ENCODE results near the gene TTC34.
"Not testable (repeated sequence)": the region's sequence is repeated elsewhere in the genome, so short reads cannot be mapped to it uniquely, and the experiment has no call there.

Gene TTC34

DNA sequence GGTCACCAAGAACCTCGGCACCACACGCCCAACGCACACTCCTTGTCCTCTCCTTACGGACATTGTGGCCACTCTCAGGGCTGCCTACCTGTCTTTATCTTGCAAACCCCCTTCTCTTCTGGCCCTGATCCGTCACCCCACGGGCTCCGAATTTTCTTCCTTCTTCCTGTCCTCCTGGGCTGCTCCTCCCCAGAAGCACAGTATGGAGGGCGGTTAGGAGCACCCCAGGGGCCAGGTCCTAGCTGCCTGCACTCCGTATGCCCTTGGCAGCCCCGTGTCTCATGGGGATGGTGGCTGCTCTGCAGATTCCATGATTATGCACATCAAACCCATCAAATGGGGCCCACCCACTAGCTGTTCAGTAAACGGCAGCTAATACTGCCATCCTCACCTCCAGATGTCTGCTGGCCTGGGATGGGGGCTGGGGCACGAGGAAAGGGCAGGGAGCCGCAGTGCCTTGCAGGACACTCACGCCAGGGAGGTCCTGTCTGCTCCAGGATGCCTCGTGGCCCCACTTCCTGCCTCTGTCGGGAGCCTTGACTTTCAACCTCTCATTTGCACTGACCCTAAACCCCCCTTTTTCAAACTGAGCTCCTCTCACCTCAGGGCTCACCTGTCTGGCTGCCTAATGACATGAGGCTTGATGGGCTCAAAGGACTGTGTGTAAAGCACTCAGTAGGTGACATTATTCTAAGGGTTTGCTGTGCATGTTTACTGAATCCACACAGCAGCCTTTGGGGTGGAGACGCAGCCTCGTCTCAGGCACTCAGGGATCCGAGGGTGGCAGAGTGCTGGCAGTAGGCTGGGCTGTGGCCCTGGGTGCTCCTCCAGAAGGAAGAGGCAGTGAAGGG, 4.4 kb downstream of the TTC34 start:
- no peak for DNase-seq

DNA sequence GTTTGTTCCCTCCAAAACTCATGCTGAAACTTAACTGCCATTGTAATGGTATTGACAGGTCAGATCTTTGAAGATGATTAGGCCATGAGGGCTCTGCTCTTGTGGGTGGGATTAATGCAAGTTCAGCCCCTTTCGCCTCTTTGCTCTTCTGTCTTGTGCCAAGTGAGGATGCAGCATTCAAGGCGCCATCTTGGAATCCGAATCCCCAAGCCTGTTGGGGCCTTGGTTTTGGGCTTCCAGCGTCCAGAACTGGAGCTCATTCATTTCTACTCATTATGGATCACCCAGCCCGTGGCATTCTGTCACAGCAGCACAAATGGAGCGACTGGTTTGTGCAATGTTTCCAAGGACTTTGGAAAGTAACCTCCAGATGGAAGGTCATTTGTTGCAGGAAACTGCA, 5.6 kb downstream of the TTC34 start:
- DNase-seq, result no peak

DNA sequence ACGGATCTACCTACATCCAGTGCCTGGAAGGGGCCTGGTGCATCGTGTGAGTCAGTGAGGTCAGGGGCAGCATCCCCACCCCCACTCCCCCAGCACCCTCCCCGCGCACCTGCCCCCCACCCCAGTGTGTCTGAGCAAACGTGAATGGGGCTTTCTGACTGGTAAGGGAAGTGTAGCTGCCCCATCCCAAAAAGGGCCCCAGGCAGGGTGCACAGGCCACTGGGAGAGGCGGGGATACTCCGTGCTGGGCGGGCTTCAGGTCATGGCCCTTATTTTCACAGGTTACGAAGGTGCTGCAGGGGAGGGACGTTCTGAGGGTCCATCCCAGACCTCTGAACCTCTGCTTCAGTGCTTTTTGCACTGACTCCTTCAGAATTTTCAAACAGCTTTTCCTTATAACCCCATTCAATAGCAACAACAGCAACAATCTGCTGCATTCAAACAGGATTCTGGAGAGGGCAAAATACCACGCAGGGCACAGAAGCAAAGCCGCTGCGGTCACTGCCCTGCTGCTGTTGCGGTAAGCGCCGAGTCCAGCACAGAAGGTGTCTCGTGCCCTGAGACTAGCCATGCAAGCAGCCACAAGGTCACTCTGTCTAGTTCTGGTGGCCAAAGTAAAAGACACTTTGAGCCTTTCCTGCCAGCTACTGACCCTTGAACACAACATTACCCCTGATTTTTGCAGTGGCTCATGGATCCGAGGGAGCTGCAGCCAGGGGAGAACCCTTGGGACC, 10.3 kb downstream of the TTC34 start:
- no peak for DNase-seq

DNA sequence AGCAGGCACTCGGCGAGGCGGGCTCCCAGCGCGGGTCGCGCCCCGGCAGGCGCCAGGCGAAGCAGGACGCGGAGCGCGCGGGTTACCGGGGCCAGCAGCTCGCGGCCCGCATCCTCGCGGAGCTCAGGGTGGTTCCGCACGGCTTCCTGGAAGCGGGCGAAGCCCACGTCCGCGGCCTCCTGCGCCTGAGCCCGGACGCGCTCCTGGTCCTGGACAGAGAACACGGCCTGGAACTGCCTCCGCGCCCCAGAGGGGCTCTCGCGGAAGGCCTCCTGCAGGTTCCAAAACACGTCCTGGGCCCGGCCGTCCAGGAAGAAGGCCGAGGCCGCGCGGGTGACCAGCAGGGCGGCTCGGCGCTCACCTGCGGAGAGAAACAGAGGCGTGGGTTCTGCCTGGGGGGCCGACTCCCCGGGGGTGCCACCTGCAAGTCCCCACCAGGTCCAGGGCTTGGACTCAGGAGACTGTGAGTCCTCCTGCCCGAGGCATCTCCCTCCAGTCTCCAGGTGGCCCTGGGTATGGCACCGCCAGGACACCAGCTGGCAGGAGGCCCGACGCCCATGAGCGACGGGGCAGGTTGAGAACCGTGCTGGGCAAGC, 11.4 kb downstream of the TTC34 start:
- no peak for DNase-seq

DNA sequence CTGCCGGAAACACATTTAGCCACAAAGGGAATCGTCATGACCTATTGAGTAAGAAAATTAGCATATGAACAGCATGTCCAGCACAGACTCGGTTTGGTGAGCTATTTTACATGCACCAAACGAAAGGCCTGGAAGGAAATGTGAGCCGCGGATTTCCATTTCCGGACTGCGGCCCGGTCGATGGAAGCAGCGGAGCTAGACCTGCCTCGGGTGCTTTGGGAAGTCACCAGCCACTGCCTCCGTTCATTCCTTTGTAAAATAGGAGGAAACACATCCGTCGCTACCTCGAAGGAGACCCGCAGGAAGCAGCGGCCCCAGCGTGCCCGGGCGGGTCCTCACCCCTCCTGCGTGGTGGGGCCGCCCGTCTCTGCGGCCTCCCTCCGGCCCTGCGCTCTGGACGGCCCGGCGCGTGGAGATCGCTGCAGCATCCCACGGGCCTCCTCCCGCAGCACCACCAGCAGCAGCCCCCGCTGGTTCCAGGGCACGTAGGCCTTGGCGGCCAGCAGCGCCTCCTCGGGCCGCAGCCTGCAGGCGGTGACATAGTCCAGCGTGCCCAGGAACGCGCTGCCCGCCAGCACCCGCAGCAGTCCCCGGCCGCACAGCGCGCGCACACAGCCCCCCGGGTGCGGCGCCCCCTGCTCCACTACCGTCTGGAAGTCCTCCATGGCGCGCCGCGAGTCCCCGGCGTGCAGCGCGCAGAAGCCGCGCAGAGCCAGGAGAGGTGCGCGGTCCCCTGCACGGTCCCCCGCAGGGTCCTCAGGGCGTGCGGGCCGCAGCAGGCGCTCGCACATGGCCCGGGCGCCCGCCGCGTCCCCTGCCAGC, 12.1 kb downstream of the TTC34 start:
- DNase-seq, result no peak

DNA sequence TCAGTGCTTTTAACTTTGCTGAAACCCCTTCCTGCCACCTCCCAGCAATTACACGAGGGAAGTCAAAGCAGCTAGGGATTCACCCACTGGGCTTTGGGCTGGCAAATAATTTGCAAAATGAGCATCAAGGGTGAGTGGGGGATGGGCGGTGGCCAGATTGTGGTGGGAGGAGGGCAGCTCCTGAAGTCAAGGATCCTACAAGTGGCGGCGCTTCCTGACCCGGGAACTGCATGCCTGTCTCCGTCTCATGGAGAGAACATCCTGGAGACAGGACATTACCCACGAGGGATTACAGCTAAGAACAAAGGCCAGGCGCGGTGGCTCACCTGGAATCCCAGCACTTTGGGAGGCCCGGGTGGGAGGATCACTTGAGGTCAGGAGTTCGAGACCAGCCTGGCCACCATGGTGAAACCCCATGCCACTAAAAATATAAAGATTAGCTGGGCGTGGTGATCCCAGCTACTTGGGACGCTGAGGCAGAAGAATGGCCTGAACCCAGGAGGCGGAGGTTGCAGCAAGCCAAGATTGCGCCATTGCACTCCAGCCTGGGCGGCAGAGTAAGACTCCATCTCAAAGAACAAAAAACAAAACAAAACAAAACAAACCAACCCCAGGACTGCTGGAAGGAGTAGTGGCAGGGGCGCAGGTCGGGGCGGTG, 12.9 kb downstream of the TTC34 start:
- no peak for DNase-seq

DNA sequence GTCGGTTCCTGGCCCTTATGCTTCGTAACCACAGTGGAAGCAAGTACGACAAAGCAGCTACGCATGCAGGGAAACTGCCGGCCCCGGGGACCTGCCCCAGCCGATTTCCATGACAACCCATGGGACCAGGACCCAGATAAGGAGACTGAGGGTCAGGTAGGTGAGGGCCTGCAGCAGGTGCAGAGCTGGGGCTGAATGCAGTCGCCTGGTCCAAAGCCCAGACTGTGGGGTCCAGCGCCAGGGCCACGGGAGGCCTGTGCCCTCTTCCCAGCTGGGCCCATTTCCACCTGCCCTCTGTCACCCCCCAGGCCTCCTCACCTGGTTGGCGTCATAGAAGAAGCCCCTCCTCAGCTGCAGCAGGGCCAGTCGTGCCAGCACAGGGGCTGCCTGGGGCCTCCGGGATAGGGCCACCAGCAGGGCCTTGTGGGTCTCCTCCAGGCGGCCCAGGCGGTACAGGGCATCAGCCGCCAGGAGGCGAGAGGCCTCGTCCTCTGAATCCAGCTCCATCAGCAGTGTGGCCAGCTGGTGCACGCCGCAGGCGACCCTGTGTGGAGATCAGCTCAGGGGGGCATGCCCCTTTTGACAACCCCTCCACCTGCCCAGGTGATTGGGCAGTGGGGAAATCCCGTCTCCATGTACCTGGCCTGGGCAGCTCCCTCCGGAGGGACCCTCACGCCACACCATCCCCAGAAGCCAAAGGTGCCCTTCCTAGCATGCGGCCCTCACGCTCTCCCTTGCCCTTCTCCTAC, 14.2 kb downstream of the TTC34 start:
- DNase-seq, result no peak

DNA sequence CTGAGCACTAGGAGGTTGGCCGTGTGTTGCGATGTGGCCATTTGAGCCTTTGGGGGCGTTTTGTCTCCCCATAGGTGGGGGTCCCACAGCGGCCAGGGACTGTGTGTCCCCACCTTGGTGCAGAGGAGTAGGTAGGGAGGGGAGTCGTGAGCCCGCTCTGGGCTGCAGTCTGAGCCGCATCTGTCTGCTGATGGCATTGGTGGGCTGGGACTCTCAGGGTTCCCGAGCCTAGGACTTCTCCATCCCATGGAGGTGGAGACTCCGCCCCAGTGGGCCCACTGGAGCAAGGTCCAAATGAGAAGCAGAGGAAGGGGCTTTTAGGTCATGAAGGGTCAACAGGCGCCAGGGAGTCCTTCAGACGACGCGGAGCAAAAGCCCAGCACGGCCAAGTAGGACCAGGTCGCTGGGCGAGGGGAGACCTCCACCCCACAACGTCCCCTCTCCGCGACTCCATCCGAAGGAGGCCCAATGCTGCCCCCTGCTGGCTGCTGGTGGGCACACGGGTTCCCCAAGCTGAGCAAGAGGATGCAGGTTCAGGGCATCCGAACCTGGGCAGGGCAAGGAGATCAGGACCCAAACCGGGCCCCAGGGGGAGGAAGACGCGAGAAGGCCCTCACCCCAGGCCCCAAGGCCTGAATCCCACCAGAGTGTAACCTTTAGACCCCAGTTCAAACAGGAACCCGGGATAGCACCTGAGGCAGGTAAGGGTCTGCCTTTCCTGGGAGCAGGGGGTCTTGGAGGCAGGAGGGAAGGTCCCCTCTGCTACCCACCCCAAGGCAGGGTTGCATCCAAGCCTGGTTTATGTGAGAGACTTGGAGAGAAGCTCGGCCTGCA, 14.9 kb downstream of the TTC34 start:
- no peak for DNase-seq

DNA sequence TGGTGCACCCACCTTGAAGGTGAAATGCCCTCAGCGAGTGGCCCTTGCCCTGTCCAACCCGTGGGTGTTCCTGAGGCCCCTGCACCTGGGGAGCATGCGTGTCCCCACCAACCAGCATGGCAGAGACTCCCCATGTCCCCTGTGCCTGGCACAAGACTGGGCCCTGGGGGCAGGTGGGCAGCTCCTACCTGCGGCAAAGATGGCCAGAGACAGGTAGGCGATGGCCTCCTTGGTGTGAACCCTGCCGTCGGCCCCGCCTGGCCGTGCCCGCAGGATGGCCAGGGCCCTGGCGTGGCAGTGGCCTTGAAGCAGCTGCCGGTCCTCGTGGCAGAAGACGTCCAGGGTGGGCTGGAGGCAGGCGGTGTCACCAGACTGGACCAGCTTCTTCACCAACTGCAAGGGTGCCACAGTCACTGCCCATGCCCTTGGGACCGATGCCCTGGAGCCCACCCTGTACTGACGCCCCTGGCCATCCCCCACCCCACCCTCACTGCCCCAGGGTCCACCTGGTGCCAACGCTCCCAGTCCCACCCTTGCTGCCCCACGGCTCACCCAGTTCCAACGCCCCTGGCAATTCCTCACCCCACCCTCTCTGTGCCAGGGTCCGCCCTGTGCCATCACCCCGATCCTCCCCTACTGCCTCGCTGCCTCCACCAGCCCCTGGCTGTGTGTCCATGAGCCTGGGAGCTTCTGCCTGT, 15.7 kb downstream of the TTC34 start:
- DNase-seq, result no peak

DNA sequence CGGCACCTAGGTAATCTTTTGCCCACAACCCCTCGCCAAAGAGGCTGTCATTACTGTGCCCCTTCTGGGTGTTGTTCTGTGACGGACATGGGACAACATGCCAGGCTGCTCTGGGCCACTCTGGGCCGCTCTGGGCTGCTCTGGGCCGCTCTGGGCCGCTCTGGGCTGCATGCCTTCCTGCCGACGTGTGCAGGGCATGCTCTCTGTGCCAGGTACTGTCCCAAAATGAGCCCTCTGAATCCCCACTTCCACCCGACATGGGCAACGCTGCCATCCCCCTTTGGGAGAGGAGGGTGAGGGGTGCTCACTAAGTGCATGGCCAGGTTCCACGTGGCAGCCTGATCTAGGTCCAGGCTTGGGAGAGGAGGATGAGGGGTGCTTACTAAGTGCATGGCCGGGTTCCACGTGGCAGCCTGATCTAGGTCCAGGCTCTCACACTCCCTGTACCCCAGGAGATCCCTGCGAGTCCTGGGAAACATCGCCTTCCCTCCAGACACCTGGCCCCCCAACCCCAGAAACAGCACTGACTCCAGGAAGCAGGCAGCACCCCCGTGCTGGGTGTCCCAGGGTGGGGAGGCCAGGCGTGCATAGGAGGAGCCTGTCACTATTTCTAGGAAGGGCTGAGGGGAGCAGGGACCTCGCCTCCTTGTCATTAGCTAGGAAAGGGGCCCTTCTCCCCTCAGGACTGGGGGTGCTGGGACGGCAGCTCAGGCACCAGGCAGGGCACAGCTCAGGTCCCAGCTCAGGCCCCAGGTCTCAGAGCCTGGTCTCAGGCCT, 16.5 kb downstream of the TTC34 start:
- DNase-seq, result no peak

DNA sequence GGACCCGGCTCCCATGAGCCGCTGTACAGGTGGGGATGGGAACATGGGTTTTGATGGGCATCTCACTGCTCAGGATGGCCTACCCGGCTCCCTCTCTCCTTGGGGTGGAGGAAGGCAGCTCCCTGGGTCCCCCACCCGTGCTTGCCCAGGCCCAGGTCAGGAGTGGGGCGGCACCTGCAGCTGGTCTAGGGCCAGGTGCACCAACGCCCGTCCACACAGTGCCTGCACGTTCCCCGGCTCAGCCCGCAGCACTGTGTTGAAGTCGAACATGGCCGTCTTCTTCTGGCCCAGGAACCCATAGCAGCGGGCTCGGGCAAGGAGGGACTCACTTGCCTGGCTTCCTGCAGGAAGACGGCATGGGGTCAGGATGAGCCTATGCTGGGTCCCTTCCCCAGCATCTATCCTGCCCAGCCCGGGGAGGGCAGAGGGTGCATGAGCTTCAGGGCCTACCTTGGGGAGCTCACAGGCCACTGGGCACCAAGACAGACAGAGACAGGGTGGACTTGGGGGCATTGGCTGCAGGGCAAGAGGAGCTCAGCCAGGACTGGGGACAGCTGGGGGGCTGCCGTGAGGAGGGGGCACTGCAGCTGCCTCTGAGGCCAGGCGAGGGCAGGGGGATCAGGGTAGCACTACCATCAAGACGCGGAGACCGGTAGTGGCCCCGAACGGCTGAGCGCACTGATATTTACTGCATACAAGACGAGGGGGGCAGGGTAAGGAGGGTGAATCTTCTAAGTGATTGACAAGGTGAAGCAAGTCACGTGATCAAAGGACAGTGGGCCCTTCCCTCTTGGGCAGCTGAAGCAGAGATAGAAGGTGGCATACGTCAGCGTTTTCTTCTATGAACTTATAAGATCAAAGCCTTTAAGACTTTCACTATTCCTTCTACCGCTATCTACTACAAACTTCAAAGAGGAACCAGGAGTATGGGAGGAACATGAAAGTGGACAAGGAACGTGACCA, 17.8 kb downstream of the TTC34 start:
- DNase-seq, result no peak

DNA sequence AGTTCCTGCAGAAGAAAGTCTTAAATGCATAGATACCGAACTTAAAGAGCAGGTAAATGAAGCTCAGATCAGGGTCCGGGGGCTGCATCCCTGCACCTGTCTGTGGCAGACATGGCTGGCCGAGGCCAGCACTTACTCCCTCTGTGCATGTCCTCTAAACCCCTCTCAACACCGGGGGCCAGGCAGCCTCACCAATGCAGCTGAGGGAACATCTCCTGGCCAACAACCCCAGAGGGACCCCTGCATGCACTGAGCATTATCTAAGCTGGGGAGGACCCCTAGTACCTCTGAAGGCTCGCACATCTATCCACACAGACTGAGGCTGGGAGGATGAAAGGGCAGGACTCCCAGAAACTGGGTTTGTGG, 18.4 kb downstream of the TTC34 start:
- no peak for DNase-seq

DNA sequence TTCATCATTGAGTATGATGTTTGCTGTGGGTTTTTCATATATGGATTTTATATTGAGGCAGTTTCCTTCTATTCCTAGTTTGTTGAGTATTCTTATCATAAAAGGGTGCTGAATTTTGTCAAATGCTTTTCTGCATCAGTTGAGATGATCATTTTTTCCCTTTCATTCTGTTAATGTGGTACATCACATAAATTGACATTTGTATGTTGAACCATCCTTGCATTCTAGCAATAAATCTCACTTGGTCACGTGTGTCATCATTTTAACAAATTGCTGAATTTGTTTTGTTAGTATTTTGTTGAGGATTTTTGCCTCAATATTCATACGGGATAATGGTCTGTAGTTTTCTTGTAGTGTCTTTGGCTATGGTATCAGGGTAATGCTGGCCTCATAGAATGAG, 19.9 kb downstream of the TTC34 start:
- no peak for DNase-seq

DNA sequence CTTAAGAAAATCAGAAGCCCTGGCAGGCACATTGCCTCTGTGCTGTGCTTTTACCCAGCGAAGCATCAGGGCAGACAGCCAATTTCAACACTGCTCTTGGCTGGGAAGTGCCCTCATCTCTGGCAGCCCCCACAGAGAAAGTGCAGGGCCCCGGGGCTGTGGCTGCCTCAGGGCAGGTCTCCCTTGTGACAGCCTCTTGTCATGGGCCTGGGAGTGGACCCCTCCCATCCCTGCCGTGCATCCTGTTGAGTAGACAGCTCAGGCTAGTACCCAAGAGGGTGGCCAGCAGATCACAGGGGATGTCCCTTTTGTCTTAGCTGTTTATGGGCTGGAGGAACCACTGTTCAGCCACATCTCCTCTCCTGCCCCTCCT, 23.3 kb downstream of the TTC34 start:
- DNase-seq, result no peak

DNA sequence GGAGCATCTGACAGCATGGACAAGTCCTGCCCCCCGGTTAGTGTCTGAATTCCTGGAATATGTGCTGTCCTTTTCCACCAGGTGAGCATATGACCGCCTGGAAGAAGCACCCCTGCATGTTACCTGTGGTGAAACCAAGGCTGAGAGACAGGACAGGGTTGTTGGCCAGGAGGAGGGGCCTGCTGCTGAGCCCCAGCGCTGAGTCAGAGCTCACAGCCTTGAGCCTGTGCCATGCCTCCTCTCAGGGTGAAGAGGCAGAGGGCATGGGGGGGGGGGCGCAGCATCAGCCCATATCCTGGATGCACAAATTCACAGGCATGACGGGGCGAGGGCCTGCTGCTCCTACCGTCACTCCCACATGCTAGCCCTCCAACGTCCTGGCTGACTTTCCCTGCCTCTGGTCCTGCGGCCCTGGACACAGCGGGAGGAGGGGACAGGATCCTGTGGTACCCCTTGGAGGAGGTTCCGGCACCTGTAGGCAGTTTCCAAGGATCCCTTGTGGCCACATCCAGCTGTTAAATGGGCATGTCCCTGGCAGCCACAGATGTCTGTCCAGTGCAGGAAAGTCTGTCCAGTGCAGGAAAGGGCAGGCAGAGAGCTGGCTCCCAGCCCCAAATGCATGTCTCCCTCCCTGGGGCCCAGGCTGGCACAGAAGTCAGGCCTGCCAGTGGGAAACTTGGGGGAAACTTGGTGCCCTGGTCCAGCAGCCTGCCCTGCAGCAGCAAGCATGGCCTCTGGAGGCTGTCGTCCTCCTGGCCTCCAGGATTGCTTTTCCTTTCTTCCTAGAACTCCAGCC, 23.9 kb downstream of the TTC34 start:
- no peak for DNase-seq

DNA sequence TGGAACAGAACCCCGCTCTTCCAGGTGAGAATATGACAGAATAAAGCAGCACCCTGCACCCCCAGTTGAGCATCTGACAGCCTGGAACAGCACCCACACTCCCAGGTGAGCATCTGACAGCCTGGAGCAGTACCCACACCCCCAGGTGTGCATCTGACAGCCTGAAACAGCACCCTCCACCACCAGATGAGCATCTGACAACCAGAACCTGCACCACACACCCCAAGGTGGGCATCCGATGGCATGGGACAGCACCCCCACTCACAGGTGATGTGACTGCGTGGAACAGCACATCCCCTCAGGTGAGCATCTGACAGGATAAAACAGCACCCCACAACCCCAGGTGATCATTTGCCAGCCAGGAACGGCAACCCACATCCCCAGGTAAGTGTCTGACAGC, 26.2 kb downstream of the TTC34 start:
- not testable (repeated sequence) for DNase-seq

DNA sequence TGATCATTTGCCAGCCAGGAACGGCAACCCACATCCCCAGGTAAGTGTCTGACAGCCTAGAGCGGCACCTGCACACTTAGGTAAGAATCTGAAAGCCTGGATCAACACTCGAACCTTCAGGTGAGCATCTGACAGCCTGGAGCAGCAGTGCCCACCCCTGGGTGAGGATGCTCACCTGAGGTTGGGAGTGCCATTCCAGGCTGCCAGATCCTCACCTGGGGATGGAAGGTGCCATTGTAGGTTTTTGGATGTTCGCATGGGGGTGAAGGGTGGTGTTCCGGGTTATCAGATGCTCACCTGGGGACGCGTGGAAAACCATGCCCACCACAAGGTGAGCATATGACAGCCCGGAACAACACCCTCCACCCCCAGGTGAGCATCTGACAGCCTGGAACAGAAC, 33.4 kb downstream of the TTC34 start:
- not testable (repeated sequence) for DNase-seq

Measured in Kasumi-1 (cell line).